ENCODE measurements around the gene FAM131A.

Gene FAM131A

DNA sequence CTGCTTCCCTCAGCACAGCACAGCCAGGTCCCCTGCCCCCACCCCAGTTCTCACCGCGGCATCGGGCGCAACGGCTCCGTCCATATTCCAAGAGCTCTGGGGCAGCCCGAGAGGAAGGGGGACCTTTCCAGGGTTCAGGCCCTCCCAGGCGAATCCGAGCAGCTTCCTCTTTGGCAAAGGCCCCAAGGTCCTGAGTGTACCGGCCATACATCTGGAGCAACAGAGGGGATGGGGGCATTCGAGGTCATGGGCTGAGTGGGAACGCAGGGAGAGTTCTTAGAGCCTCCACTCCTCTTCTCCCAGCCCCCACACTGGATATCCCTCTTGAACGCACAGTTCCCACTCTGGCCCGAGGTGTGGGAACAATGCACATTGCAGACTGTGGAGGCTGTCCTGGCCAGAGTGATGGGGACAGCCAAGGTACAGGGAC, 21.5 kb downstream of the FAM131A start:
- DNase-seq, result no peak

DNA sequence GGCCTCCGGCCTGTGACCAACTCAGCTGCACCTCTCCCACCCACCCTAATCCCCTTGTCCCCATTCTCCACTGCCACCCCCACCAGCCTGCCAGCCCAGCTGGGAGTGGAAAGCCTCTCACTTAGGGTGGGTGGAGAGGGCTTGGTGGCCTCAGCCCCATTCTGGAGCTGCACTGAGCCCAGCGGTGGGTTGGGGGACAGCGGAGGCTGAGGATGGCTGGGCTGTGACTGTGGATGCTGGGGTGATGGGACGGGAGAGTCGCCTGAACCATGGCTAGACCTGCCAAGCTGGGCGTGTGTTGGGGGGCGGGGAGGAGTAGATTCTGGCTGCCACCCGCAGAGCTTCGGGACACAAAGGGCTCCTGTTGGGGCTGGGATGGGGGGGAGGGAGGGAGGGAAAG, 22.2 kb downstream of the FAM131A start:
- DNase-seq, result no peak

DNA sequence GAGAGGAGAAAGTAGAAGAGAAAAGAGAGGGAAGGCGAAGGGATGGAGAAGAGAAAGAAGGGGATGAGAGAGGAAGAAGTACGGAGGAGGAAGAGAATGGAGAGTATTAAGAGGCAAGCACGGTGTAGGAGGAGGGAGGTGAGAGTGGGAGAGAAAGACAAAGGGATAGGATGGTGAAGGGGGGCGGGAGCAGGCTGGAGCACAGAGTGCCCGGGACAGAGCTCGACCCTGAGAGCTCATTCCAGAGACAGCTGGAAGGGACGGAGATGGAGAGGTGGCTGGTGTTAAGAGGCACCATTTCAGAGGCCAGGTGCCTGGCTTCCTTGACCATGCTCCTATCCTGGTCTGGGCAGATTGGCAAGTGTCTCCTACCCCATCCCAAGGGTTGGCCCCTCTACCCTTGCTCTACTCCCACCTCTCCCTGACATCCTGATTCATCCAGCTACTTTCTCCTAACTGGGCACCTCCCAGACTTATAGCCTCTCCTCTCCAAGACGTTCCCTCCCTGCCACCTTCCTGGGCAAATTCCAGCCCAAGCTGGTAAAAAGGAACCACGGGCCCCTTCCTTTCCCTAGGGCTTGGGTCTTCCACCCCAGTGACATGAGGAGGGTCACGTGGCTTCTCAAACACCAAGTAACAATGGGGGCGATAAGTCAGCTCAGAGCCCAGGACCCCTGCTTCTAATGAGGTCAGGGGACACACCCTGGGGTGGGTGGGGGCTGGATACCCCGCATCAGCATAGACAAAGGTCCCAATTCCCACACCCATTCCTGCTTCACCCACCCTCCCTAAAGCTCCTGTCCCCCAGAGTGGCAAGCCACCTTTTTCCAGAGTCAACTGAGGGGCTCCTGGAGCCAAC, 22.9 kb downstream of the FAM131A start:
- DNase-seq, result no peak

DNA sequence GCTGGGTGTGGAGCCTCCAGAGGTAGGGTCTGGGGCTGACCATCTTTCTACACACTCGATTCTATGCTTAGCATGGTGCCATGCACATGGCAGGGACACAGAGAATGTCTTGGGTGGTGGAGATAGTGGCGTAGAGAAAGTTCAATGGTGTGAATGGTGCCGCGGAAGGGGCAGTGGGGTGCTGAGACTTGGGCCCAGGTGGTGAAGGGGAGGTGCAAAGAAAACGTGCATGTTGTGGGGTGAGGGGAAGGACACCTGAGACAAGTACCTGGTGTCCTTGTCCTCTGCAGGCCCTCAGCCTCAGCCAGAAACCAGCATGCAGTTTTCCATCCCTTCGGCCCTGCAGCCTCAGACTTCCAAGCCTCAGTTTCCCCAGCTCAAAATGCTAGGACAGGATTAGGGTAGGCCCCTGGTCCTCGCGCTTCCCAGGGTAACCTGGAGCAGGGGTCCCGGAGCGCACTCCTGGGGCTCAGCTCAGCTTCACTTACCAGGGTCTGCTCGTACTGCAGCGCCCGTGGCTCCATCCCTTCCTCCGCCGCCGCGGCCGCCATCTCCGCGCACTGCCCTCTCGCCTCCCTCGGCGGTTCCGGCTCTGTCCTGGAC, 23.6 kb downstream of the FAM131A start:
- DNase-seq, result no peak

DNA sequence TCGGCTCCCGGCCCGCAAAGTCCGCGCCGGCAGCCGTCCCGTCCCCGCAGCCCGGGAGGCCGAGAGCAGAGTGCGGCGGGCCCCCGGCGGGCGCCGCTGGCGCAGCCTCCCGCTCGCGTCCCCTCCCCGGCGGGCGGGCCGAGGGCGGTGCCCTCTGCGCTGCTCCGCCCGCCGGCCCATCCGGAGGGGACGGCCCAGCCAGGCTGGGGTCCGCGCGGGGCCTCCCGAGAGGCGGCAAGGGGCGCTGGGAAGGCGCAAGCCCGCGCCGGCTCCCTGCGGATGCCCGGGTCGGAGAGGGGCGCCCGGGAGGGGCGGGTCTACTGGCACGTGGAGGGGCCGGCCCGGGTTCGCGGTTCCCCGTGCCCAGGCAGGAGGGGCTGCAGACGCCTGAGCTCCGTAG, 24.1 kb downstream of the FAM131A start, which contains the start of the genes CLCN2 and POLR2H:
Gene CLCN2 (minus strand): TSS at position 74 of the 400 bp plus-strand sequence. CDS start 126 bp downstream, outside the sequence.
Gene POLR2H (plus strand): TSS at position 179 of the 400 bp plus-strand sequence. CDS start 1,783 bp downstream, outside the sequence.
- peak; percentile 58 for DNase-seq

DNA sequence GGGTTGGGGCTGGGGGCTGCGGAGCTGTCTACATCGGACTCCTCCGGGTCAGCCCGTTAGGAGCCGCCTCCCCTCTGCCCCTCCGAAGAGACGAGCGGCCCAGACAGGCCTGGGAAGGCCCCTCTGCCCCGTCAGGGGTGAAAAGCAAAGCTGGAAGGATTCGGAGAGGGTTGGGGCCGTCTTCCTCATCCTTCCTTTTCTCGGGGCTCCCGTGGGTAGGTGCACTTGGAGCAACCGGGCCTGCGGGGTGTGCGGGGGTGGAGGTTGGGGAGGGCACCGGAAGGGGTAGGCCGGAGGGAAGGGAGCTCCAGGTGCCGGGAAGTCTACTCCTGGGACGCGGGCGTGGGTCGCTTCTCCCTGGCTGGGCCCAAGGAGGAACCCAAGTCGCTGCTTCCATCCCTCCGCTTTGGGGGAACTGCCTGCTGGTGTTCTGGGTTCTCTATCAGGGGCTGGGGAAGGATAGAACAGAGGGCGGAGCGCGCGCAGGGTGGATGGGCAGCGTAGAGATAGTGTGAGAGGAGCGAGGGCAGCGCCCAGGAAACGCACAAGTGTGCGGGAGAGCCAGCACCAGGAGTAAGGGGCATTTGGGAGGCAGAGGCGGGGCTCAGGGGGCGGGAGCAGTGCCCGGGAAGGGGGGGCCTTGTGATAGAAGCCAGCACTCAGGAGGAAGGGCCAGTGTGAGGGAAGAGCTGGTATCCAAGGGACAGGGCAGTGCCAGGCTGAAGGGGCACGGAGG, 24.7 kb downstream of the FAM131A start:
- DNase-seq, result peak; percentile 52

DNA sequence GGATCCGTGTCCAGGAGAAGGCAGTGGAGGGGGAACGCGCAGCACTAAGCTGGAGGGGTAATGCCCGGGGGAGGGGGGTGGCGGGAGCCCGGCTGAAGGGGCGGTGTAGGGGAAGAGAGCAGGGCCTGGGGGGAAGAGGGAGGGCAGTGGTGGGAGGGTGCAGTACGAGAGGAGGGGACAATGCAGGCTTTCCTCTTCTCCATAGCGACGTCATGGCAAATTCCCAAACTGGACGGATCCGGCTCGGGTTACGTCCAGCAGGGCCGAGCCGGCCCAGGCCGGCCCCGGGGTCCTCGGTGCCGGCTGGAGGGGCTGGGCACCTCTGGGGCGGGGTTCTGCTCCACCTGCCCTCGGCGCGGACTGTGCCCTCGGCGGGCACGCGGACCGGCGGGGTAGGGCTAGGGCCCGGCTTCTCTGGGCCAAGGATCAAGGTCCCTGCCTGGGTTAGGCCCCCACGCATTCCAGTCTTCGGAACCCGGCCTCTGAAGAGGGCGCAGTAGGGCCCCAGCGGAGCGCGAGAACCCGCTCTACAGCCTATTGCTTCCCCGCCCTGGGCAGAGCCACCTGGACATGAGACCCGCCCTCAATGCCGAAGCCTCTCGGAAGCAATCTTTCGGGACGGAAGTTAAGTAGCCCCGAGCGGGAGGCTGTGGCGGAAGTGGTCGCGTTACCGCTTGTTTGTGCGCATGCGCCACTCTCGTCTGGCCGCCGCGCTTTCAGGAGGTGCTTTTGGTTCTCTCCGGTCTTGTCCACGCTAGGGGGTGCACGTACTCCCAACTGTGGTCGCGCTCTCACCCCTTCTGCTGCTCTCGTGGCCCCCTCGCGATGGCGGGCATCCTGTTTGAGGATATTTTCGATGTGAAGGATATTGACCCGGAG, 25.5 kb downstream of the FAM131A start:
- peak; percentile 98 for DNase-seq

DNA sequence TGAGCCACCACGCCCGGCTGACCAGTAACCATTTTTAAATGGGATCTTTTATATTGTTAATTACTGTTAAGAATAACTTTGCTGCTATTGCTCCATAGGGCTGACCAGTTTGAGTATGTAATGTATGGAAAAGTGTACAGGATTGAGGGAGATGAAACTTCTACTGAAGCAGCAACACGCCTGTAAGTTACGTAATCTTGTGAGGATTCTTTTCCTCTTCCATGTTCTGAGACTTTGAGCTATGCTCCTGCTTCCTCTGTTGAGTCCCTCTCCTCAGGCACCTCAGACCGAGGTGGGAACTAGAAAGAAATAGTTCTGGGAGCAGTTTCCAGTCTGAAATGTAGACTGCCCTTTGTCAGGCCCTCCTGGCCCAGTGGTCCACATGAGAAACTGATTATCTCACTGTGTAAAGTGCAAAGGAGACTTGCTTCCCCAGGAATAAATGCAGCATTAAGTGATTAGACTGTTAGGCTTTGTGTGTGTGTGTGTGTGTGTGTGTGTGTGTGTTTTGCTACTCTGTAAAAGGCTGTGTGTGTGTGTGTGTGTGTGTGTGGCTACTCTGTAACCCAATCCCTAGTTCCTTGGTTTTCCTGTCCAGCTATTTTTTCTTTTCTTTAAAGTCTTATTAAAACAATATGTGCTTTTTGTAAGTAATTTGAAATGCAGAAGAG, 29.4 kb downstream of the FAM131A start:
- DNase-seq, result no peak

DNA sequence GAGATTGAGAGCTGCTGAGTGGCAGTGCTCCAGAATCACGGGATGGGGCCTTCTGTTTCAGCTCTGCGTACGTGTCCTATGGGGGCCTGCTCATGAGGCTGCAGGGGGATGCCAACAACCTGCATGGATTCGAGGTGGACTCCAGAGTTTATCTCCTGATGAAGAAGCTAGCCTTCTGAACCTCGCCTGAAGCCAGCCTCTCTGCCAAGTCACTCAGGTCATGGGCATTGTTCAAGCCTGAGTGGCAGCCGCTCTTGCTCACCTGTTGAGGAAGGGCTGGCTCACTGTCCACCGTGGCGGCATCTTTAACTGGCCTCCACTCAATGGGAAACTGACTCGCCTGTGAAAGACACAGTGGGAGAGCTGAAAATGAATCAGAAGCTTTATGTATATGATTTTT, 30.7 kb downstream of the FAM131A start:
- no peak for DNase-seq

DNA sequence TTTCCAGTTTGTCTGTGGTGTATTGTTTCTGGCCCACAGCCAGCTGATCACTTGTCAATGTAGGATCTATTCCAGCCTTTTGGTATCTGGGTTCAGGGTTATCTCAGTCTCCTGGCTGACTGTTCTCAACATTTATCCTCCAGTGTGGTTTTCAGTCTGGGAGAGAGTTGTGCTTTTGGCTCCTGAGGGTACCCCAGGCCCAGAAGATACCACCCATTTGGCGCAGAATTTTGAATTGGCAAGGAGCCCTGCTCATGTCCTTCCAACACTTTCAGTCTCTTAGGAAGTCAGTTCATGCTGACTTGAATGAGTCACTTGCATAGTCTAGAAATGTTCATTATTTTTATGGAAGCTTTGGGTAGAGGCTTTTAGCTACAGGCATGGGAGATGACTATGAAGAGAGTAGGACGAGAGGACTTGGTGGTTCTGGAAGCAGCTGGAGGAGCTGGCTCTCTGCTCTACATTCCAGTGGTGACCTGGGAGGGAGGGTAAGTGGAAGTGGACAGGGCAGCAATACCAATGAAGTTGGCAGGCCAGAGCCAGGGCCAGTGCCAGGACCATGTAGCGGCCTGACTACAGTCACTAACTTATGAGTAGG, 31.3 kb downstream of the FAM131A start:
- no peak for DNase-seq

DNA sequence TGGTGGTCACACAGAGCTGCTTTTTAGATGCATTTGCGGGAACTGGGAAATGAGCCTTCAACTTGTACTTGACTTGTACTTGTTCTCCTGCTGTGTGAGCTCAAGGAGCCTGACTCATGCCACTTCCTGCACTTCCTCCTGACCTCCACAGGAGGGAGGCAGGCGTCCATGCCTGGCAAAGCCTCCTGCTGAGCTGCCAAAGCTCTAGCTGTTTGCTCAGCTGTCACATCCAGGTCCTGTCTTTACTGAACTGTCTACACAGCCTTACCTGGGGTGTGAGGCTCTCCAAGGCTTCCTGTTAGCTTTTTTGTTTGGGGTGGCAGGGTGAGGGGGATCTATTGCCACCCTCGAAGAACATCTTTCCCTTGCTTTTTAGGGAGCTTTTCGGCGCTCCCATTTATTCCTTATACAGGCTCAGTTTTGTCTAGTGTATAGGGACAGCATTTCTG, 34.2 kb downstream of the FAM131A start:
- DNase-seq, result peak; percentile 73

DNA sequence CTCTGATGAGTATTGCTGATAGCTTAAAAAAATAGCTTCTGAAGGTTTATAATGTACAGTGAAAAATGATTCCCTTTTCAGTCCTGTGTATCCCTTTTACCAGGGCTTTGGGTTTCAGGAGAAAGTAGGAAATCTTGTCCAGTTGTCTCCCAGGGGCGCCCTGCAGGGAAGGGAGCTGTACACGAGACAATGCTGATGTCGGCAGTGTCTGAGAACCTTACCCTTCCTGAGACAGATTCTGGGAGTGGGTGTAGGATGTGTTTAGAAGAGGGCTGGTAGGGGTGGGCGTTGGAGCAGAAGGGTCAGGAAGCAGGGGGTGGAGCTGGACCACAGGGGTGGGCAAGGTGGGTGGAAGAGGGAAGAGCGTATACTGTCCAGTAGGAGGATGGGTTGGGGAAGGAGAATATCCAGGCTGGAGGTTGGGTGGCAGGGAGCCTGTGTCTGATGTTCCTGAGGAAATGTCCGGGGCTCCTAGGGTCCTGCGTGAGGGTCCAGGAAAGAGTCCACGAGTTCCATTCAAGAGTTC, 35.0 kb downstream of the FAM131A start:
- DNase-seq, result no peak

DNA sequence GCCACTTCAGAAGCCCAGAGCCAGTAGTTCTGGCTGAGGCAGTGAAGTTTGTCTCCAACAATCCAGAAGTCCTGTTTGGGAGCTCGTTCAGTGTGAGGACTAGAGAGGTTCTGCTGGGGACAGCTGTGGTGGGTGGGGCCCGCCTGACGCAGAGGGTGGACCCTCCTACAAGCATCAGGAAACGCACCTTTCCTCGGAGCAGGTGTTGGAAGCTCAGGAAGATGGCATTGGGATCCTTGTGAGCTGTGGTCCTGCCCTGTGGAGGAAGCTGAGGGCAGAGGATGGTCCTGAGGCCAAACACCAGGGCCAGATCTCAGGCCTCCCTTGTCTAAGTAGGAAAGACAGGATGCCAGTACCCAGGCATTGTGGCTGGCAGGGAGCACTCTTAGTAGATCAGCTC, 35.5 kb downstream of the FAM131A start:
- DNase-seq, result no peak

DNA sequence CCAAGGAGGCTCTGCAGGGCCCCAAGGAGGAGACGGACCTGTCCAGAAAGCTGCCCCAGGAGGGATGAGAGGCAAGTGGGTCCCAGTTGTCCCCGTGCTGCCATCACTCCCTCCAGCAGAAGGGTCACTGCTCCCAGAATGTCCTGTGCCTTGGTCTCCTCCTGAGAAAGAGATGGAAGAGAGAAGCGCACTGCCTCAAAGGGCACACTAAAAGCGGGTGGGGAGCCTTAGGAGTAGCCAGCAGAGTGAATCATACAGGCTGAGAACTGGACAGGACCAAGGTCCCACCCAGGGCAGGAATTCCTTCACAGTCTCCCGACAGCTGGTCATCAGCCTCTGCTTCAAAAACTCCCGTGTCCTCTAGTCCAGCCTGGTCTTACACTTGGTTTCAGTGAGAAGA, 36.0 kb downstream of the FAM131A start:
- DNase-seq, result no peak

DNA sequence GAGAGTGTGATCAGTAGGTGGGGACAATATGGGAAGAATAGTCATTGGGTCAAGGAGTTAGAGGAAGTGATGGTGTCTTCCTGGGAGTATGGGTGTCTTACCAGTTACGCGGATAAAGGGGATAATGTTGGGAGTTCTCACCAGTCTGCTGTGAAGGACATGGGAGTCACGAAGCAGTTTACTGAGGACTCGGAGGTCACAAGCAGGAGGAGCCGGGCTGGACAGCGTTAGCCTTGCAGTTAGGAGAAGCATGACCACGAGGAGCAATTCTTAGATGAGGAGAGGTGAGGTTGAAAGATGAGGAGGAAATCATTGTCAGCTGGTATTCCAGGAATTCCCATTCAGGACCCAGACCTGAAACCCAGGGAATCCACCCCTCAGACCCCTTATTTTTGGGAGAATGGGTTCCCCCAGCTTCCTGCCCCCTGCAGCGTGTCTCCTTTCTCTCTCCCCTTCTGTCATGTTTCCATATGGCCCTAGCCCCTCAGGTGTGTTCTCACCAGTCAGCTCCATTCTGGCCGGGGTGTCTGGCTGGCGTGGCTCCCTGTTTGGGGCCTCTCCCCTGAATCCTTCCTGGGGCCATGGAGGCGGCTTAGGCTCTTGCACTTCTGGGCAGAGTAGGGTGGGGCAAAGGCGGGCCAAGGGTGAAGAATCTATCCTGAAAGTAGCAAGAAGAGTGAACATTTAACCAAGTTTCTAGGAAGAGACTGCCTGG, 38.5 kb downstream of the FAM131A start:
- DNase-seq, result no peak

DNA sequence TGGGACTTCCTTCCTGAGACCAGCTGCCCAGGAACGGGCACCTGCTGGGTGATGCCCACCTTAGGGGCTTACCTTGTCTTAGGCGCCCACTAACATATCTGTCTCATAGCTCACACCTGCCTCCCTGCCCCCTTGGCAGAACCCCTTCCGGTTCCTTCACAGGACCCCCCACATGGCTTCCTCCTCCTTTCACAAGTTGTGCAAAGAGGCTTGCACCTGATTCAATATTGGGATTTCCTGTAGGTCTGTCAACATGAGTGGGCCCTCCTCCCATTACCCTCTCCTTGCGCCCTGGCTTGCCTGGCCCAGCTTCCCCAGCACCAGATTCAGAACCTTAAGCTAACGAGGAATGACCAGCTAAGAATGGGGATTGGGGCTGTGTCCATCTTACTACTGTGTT, 40.0 kb downstream of the FAM131A start:
- DNase-seq, result no peak

DNA sequence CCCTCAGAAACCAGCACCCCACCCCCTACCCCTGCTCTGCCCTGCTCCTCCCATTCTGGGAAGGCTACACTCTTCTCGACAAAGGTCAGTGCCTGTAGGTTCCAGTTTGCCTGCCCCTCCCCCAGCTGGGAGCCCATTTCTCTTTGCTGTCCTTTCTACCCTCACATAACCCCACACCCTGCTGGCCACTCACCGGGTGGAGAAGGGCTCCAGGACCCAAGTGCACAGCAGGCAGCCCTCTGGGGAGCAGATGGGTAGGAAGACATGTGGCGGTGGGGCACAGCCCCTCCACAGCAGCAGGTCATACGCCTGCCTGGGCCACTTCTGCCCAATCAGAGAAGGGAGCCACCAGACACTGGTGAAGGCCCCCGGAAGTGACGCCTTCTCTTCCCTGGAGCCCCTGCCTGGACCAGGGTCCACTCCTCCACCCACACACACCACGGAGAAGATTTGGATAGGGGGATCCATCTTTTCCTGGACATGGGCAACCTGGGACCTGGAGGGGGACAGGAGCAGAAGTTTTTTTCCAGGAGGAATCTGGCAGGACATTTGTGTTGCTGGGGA, 40.6 kb downstream of the FAM131A start, which contains the start of gene THPO:
Gene THPO (minus strand): TSS at position 326 of the 564 bp plus-strand sequence. CDS start 1,948 bp downstream, outside the sequence.
- no peak for DNase-seq

DNA sequence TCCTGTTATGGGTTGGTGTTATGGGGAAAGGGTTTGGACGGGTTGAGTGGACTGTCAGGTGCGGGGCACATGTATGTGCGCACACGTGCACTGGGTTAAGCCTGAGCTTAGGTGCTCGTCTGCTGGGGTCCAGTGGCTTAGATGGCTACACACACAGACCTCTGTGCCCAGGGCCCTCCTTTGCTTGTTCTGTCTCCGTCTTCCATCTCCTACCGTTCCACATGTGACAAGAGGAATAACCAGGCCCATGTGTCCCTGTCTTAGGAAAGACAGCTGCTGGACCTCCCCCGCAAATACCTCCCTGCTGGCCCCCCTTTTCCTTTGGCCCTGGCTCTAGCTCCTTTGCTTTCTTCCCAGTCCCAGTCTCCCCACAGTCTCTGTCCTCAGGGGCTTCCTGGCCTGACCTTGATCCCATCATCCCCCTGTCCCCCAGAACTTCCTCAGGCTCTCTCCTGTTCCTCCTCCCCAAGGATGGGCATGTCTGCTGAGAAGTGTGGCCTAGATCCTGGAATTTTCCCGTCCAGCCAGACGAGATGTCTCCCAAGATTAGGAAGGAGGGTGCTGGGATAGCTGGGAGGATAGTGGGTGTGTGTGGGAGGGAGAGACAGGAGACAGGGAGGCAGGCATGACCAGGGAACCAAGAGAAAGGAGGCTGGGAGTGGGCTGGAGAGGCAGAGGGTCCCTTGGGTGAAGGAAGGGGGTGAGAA, 41.4 kb downstream of the FAM131A start:
- no peak for DNase-seq

Measured in activated CD4-positive, alpha-beta T cell treated with anti-CD3 and anti-CD28 coated beads, Interleukin-2, Interleukin-6, amounts not matched to agents 100 ng/mL and 50 ng/mL, durations not matched to agents 16 hours and 8 hours (primary cell).